Measurements from ENCODE around the gene CSNK2A1. TPM values are rescaled to one million over a fixed set of nuclear protein-coding genes. Genes with fewer than 3 reads are reported as not detected.

The CSNK2A1 gene
- total RNA-seq, 4 donors from 2014 or later, result 86.0 to 96.7 (median 90.3) TPM

- TF ChIP-seq CTCF (IDR thresholded peaks at IDR 0.05), result no peak
- no peak for TF ChIP-seq POLR2A (IDR thresholded peaks at IDR 0.05)
- 92 to 94% methylated on average over 3 of the region's 3 CpGs for WGBS, 2 donors
- no peak overlapping the region for H3K4me3 ChIP-seq (ENCODE audit: low read depth, poor library complexity, severe bottlenecking)
- no peak for DNase-seq (ENCODE audit: low spot score in 2 of 2)
- intact Hi-C loops (cut with DNase I; ENCODE audit: low total_unique reads), result no loop called here
Measured at GRCh38 chr20:575230-575629, 31.6 kb upstream of the CSNK2A1 start.

GRCh38 chr20:574297-574942 lies 30.8 kb upstream of the CSNK2A1 start:
- DNase-seq (ENCODE audit: low spot score in 2 of 2), result no peak
- intact Hi-C loops (cut with DNase I; ENCODE audit: low total_unique reads), result no loop called here
- WGBS, 2 donors, result 52 to 55% methylated on average over 15 of the region's 15 CpGs
- H3K4me3 ChIP-seq (ENCODE audit: low read depth, poor library complexity, severe bottlenecking), result no peak overlapping the region
- TF ChIP-seq POLR2A (IDR thresholded peaks at IDR 0.05), result no peak
- no peak for TF ChIP-seq CTCF (IDR thresholded peaks at IDR 0.05)

- 62 to 65% methylated on average over 12 of the region's 12 CpGs for WGBS, 2 donors
- intact Hi-C loops (cut with DNase I; ENCODE audit: low total_unique reads), result no loop called here
- no peak for TF ChIP-seq POLR2A (IDR thresholded peaks at IDR 0.05)
- no peak for TF ChIP-seq CTCF (IDR thresholded peaks at IDR 0.05)
- DNase-seq (ENCODE audit: low spot score in 2 of 2), result peak in 1 of 2 donors; percentile 32
- no peak overlapping the region for H3K4me3 ChIP-seq (ENCODE audit: low read depth, poor library complexity, severe bottlenecking)
Measured at GRCh38 chr20:573414-574296, 30.1 kb upstream of the CSNK2A1 start.

- peak in 1 of 2 donors; percentile 46 for DNase-seq (ENCODE audit: low spot score in 2 of 2)
- no peak overlapping the region for H3K4me3 ChIP-seq (ENCODE audit: low read depth, poor library complexity, severe bottlenecking)
- no peak for TF ChIP-seq POLR2A (IDR thresholded peaks at IDR 0.05)
- TF ChIP-seq CTCF (IDR thresholded peaks at IDR 0.05), result no peak
- WGBS, 2 donors, result 36 to 48% methylated on average over 6 to 7 of the region's 7 CpGs
- intact Hi-C loops (cut with DNase I; ENCODE audit: low total_unique reads), result no loop called here
Measured at GRCh38 chr20:572727-573126, 29.1 kb upstream of the CSNK2A1 start.

GRCh38 chr20:571754-572441 lies 28.3 kb upstream of the CSNK2A1 start:
- TF ChIP-seq POLR2A (IDR thresholded peaks at IDR 0.05), result no peak
- TF ChIP-seq CTCF (IDR thresholded peaks at IDR 0.05), result no peak
- peak in 1 of 2 donors; percentile 88 for DNase-seq (ENCODE audit: low spot score in 2 of 2)
- intact Hi-C loops (cut with DNase I; ENCODE audit: low total_unique reads), result no loop called here
- H3K4me3 ChIP-seq (ENCODE audit: low read depth, poor library complexity, severe bottlenecking), result no peak overlapping the region
- WGBS, 2 donors, result 9 to 10% methylated on average over 18 to 24 of the region's 24 CpGs
